Measurements from ENCODE around the gene PDIK1L. TPM values are rescaled to one million over a fixed set of nuclear protein-coding genes. Genes with fewer than 3 reads are reported as not detected.

The PDIK1L gene
- total and polyA plus RNA-seq, 4 donors = 3.2 to 9.2 (median 4.8) TPM

DNA sequence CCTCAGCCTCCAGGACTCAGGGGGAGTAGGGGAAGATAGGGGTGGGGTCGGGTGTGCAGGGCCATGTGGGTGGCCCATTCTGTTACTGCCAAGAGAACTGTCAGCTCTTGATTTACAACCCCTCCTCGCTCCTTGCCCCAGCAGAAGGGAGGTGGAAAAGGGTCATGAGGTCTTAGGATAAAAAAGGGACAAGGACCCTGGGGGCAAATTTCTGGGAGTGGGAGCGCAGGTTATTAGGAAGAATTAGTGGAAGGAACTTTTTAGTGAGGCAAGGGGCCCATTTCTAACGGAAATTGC, 48.1 kb downstream of the PDIK1L start:
- WGBS = 82% methylated on average over 4 of the region's 4 CpGs
- Histone ChIP-seq H3K27me3 (ENCODE audit: control insufficient read depth in 4 of 4, insufficient read depth in 4 of 4, low read length in 3 of 4) (peaks cover 0 to 4% (median under 1%) of the 10 kb centered on the region in 4 donors), H3K27ac (ENCODE audit: low read depth in 1 of 2, low read length in 2 of 2) (no peak overlapping the region)

DNA sequence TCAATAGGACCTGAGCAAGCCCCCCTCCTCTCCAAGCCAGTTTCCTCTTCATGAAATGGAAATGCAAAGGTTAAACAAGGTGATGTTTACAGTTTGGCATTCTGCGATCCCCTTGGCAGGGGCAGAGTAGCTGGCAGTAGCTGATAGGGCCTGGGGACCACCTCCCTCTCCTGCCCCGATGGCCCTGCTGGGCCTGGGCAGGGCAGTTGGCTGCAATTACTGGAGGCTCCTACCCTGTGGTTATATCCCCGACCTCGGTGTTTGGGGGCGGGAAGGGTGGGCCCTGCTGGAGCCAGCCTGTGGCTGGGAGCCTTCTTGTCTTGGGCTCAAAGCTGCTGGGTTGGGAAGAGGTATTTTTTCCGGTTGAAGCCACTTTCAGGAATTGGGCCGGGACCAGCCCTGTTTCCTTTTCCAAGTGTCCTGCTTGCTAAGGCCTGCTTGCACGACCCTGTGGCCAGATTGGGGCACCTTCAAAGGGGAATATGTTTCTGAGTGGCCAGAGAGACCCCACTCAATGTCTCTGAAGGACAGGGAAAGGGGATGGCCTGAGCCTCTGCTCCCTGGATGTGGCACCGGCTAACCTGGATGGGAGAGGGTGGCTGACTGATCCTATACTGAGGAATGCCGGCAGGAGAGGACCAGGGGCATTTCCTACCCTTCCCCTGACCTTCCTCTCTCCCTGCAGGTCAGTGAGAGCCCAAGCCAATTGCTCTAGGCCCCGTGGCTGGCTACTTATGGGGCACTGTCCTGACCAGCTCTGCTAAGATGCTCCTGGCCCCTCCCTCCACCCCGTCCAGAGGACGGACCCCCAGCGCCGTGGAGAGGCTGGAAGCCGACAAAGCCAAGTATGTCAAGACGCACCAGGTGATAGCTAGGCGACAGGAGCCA, 49.1 kb downstream of the PDIK1L start:
- DNase-seq (ENCODE audit: low spot score) = no peak
- H3K27ac ChIP-seq (ENCODE audit: low read depth in 1 of 2, low read length in 2 of 2) = no peak overlapping the region

More for the DNA sequence above, 48.1 kb downstream of the PDIK1L start:
- peaks cover 10 to 26% (median 18%) of the 10 kb centered on the region in 4 donors for H3K4me1 ChIP-seq (ENCODE audit: control insufficient read depth in 4 of 4, insufficient read depth in 4 of 4, low read length in 3 of 4)
- H3K4me3 ChIP-seq (ENCODE audit: low read depth in 1 of 3, low read length in 3 of 3) = no peak overlapping the region
- no peaks in the 10 kb centered on the region for H3K36me3 ChIP-seq (ENCODE audit: control insufficient read depth in 4 of 4, insufficient read depth in 3 of 4, low read depth in 1 of 4, low read length in 3 of 4)
- TF ChIP-seq, protein P1, sequence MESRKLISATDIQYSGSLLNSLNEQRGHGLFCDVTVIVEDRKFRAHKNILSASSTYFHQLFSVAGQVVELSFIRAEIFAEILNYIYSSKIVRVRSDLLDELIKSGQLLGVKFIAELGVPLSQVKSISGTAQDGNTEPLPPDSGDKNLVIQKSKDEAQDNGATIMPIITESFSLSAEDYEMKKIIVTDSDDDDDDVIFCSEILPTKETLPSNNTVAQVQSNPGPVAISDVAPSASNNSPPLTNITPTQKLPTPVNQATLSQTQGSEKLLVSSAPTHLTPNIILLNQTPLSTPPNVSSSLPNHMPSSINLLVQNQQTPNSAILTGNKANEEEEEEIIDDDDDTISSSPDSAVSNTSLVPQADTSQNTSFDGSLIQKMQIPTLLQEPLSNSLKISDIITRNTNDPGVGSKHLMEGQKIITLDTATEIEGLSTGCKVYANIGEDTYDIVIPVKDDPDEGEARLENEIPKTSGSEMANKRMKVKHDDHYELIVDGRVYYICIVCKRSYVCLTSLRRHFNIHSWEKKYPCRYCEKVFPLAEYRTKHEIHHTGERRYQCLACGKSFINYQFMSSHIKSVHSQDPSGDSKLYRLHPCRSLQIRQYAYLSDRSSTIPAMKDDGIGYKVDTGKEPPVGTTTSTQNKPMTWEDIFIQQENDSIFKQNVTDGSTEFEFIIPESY (IDR thresholded peaks at IDR 0.05) = no peak
- TF ChIP-seq RXRA (IDR thresholded peaks at IDR 0.05) = no peak
- TF ChIP-seq JUND (IDR thresholded peaks at IDR 0.05) = no peak
- no peak for DNase-seq (ENCODE audit: low spot score)
- no peak overlapping the region for H3K9ac ChIP-seq (ENCODE audit: low read depth in 1 of 2, low read length in 2 of 2)
- no peaks in the 10 kb centered on the region for H3K9me3 ChIP-seq (ENCODE audit: control insufficient read depth in 4 of 4, low read length in 3 of 4)

More for the DNA sequence above, 49.1 kb downstream of the PDIK1L start:
- Histone ChIP-seq H3K9ac (ENCODE audit: low read depth in 1 of 2, low read length in 2 of 2) (no peak overlapping the region), H3K36me3 (ENCODE audit: control insufficient read depth in 4 of 4, insufficient read depth in 3 of 4, low read depth in 1 of 4, low read length in 3 of 4) (no peaks in the 10 kb centered on the region), H3K27me3 (ENCODE audit: control insufficient read depth in 4 of 4, insufficient read depth in 4 of 4, low read length in 3 of 4) (peaks cover 0 to 4% (median under 1%) of the 10 kb centered on the region in 4 donors), H3K9me3 (ENCODE audit: control insufficient read depth in 4 of 4, low read length in 3 of 4) (no peaks in the 10 kb centered on the region), H3K4me3 (ENCODE audit: low read depth in 1 of 3, low read length in 3 of 3) (peak overlapping the region in 2 of 3 donors; percentile 51 to 59), H3K4me1 (ENCODE audit: control insufficient read depth in 4 of 4, insufficient read depth in 4 of 4, low read length in 3 of 4) (peaks cover 10 to 26% (median 18%) of the 10 kb centered on the region in 4 donors)
- no peak for TF ChIP-seq RAD21 (IDR thresholded peaks at IDR 0.05)
- TF ChIP-seq, protein P2, sequence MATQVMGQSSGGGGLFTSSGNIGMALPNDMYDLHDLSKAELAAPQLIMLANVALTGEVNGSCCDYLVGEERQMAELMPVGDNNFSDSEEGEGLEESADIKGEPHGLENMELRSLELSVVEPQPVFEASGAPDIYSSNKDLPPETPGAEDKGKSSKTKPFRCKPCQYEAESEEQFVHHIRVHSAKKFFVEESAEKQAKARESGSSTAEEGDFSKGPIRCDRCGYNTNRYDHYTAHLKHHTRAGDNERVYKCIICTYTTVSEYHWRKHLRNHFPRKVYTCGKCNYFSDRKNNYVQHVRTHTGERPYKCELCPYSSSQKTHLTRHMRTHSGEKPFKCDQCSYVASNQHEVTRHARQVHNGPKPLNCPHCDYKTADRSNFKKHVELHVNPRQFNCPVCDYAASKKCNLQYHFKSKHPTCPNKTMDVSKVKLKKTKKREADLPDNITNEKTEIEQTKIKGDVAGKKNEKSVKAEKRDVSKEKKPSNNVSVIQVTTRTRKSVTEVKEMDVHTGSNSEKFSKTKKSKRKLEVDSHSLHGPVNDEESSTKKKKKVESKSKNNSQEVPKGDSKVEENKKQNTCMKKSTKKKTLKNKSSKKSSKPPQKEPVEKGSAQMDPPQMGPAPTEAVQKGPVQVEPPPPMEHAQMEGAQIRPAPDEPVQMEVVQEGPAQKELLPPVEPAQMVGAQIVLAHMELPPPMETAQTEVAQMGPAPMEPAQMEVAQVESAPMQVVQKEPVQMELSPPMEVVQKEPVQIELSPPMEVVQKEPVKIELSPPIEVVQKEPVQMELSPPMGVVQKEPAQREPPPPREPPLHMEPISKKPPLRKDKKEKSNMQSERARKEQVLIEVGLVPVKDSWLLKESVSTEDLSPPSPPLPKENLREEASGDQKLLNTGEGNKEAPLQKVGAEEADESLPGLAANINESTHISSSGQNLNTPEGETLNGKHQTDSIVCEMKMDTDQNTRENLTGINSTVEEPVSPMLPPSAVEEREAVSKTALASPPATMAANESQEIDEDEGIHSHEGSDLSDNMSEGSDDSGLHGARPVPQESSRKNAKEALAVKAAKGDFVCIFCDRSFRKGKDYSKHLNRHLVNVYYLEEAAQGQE (IDR thresholded peaks at IDR 0.05) = no peak
- TF ChIP-seq, protein P3, sequence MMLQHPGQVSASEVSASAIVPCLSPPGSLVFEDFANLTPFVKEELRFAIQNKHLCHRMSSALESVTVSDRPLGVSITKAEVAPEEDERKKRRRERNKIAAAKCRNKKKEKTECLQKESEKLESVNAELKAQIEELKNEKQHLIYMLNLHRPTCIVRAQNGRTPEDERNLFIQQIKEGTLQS (IDR thresholded peaks at IDR 0.05) = no peak
- 40% methylated on average over 18 of the region's 18 CpGs for WGBS

All from liver (tissue), 9 donors.